GM18505 (cell line): ENCODE measurements around the gene CATSPERE.
A peak's percentile ranks its signal among the peaks of the same experiment; 100 is the strongest.
"Not testable (repeated sequence)": the region's sequence is repeated elsewhere in the genome, so short reads cannot be mapped to it uniquely, and the experiment has no call there.

Experiments used
- ATAC-seq: cut with Tn5 transposase; IDR thresholded peaks from one replicate; pipeline ENCODE4 v1.9.1; 2021; ENCODE audit not compliant: unreplicated experiment
- POLR2A ChIP-seq: IDR thresholded peaks from 4 replicates; pipeline ENCODE4 v1.6.1; 2011; ENCODE audit warnings: borderline replicate concordance; ENCODE audit not compliant: insufficient read depth, insufficient read length; ENCODE audit errors: extremely low read depth

Gene CATSPERE

DNA sequence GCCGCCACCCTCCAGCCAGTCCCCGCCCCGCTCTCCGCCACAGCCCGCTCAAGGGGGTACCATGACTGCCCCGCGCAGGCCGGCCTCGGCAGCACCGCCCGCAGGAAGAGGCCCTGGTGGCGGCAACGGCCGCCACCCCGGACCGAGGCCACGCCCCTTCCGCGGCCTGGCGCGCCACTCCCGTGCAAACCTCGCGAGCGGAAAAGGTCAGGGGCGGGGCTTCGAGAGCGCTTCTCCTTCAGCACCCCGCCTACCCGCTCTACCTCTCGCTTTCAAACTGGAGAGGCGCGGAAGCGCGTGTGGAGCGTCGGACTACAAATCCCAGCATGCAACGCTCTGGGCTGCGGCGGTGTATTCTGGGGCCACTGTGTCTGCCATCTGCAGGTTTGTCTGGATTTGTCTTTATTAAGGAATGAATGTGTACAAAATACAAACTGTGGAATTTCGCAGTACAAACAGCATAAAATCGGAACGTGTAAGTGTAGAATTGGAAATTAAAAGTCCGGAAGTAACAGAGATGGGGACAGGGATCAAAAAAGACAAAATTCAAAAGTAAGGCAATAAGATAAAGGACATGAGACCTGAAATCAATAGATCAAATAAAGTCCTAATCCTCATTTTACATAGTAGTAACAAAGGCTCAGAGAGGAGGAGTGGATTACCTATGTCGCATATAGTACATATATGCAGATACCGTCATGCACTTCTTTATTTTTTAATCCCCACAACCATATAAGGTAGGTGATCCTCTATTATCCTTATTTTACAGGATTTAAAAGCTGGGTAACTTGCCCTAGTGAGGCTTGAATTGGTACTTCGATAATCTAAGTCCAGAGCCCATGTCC, 8.9 kb upstream of the CATSPERE start:
- ATAC-seq, result peak; percentile 94
- peak; percentile 33 for TF ChIP-seq POLR2A

DNA sequence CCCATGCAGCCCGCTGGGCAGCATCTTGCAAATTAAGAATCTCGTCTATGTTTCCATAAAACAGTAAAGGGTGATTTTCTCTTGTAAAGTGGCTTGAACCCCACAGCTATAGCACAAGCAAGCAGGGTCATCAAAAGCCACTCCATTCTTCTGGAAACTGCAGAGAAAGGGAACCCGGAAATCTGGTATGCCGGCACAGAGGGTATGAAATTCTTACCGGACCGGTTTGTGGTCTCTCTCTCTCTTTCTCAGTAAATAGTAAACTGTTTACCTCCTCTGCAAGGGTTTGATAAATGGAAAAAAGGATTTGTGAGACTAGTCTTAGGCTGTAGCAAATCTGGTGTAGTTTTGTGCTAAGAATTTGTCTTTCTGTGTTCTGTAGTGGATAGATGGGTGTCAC, 6.7 kb upstream of the CATSPERE start:
- no peak for TF ChIP-seq POLR2A
- ATAC-seq, result no peak

DNA sequence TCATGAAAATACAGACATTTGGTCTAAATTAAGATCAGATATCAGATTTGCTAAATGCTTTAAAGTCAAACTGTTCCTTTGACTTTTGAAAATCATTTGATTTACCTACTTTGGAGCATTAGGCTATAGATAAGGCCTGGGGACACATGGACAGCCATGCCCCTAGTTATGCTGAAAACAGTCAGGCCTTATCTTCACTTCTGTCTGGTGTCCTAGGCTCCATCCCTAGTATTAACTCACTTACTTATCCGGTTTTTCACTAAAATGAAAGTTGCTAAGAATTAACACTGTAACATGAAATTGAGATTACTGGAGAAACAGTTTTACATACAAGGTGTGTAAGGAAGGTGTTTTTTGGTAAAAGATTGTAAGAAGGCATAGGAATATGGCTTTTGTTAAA, 4.5 kb upstream of the CATSPERE start:
- no peak for ATAC-seq
- TF ChIP-seq POLR2A, result no peak

DNA sequence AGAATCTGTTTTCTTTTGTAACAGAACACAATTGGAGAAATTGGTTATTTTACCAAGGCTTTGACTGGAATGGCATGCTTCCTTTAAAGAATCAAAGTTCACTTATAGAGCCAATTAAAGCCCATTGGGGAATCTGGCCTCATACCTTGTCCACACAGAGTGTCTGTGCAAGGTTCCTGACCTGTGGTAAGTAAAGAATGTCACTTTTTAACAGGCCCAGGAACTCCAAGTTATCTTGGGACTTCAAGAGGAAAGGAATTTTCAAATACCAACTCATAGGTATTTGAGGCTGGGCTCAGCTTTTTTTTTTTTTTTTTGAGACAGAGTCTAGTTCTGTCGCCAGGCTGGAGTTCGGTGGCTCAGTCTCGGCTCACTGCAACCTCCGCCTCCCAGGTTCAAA, 2.3 kb upstream of the CATSPERE start:
- no peak for TF ChIP-seq POLR2A
- no peak for ATAC-seq

DNA sequence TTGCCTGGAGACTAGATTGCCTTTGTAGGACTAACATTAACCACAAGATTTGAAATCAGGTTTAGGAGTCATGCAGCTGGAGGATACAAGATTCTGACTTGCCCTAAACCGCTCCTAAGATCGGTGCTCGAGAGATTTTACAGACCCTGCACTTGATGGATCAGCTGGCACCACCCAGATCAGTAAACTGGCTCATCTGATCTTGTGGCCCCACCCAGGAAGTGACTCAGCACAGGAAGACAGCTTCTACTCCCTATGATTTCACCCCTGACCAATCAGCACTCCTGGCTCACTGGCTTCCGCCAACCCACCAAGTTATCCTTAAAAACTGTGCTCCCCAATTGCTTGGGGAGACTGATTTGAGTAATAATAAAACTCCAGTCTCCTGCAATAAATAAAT, 876 bp upstream of the CATSPERE start:
- TF ChIP-seq POLR2A, result no peak
- ATAC-seq, result no peak

DNA sequence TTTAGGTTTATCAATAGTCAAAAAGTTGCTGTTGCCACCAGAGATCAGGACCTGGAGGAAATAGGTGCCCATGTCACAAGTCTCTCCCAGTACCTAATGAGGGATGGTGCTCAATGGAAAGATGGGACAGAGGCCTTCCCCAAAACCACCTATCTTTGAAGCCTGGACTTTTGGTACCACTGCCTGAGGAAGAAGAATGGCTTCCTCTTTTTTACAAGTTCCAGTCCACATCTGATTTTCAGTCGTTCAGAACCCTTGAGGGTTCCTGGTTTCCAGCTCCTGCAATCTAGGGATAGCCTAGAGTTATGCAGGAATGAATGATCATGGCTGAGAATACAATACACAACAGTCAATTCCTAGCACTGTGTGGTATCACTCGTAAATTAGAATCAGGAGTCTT, 5.7 kb downstream of the CATSPERE start:
- no peak for TF ChIP-seq POLR2A
- no peak for ATAC-seq

DNA sequence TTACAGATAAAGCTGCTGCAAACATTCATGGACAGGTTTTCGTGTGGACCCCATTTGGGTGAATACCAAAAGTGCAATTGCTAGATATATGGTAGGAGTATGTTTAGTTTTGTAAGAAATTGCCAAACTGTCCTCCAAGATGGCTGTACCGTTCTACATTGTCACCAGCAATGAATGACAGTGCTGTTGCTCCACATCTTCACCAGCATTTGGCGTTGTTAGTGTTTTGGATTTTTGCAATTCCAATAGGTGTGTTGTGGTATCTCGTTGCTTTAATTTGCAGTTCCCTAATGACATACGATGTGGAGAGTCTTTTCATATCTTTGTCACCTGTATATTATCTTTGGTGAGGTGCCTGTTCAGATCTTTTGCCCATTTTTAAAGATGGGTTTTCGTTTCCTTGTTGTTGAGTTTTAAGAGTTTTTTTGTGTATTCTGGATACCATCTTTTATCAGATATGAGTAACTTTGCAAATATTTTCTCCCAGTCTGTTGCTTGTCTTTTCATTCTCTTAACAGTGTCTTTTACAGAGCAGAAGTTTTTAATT, 12.1 kb downstream of the CATSPERE start:
- no peak for TF ChIP-seq POLR2A
- no peak for ATAC-seq

DNA sequence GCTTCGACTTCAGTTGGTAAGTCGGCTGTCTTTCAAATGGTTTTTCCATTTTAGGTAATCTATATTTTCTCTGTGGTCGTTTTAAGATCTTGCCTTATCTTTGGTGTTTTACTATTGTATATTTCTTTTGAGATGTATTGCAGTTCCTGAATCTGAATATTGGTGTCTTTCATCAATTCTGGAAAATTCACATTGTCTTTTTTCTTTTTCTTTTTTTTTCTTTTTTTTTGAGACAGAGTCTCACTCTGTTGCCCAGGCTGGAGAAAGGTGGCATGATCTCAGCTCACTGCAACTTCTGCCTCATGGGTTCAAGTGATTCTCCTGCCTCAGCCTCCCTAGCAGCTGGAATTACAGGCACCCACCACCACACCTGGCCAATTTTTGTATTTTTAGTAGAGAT, 23.9 kb downstream of the CATSPERE start:
- not testable (repeated sequence) for ATAC-seq

DNA sequence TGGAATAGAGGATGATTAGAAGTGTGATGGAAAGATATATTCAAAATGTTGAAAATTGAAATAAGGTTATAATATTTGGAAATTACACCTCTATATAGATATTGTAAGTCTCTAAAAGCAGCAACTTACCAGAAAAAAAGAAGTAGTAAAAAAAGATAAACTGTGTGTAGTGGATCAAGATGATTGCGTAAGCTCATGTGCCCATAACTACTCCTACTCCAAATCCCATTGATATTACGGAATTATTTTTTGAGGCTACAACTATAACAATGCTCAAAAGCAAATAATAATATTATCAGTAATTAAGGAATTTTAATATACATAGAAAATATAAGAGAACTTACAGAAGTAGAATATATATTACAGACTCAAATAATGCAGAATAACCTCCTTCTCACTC, 33.6 kb downstream of the CATSPERE start:
- no peak for ATAC-seq
- TF ChIP-seq POLR2A, result no peak

DNA sequence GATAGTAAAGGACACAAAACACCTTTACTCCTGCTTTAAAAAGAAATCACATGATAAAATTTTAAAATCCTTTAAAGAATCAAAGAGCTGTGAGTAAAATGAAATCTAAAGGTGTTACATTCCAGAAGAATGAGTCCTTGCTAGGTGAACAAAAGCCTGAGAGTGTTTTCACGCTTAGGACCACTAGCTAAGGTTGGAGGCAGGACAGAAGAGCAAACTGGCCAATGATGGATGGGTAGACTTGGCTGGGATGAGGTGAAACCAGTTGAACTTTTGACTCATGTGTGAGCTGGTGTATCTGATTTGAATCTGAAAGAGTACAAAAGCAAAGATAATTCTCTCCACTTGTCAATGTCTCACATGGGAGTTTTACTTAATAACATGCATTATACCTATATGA, 35.1 kb downstream of the CATSPERE start:
- no peak for ATAC-seq
- no peak for TF ChIP-seq POLR2A

DNA sequence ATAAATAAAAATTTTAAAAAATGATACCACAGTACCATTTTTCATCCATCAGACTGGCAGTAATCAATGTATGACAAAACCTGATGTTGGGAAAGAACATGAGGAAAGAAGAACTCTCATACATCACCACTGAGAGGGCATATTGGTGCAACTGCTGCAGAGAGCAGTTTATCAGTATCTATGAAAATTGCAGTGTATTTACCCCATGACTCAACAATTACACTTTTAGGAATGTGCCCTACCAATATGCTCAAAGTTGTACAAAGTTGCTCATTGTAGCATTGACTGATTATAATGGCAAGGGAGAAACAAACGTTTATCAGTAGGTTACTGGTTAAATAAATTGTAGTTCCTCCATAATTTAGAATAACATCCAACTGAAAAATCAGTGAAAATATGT, 36.7 kb downstream of the CATSPERE start:
- no peak for ATAC-seq
- no peak for TF ChIP-seq POLR2A

DNA sequence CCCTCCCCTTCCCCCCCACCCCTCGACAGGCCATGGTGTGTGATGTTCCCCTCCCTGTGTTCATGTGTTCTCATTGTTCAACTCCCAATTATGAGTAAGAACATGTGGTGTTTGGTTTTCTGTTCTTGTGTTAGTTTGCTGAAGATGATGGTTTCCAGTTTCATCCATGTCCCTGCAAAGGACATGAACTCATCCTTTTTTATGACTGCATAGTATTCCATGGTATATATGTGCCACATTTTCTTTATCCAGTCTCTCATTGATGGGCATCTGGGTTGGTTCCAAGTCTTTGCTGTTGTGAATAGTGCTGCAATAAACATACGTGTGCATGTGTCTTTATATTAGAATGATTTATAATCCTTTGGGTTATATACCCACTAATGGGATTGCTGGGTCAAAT, 38.4 kb downstream of the CATSPERE start:
- not testable (repeated sequence) for ATAC-seq

DNA sequence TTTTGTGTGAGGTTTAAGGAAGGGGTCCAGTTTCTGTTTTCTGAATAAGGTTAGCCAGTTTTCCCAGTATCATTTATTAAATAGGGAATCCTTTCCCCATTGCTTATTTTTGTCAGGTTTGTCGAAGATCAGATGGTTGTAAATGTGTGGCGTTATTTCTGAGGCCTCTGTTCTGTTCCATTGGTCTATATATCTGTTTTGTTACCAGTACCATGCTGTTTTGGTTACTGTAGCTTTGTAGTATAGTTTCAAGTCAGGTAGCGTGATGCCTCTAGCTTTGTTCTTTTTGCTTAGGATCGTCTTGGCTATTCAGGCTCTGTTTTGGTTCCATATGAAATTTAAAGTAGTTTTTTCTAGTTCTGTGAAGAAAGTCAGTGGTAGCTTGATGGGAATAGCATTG, 39.4 kb downstream of the CATSPERE start:
- not testable (repeated sequence) for ATAC-seq

DNA sequence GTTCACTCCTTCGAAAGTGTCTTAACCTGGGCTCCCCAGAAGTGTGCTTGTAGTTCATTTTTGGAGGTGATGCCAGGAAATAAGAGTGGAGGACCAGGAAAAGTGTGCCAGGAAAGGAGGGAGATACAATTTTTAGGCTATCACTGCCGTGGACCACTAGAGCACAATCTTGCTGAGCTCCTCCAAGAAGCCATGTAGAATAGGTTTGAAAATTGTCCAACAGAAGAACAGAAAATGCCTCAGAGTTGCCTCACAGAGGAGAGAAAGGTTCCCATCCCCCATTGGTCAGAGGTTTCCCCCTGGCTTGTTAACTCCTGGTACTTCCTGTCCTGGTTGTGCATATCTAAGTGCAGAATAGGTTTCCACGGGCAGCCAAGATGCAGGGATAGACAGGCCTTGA, 41.6 kb downstream of the CATSPERE start:
- ATAC-seq, result no peak

DNA sequence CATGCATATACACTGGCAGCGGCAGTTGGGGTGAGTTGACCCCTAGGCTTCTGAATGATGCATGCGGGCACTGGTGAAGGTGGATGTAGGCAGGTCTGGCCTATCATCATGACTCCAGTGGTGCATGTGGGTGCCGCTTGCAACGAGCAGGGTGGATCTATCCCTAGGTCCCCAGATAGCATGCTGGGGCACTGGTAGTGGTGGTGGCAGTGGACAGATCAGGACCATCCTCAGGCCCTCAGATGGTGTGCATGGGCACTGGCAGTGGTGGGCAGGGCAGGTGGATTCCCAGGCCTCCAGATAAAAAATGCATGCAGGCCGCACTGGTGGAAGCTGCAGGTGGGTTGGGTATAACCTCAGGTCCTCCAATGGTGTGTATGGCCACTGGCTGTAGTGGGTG, 52.4 kb downstream of the CATSPERE start:
- no peak for TF ChIP-seq POLR2A

More for the DNA sequence above, 41.6 kb downstream of the CATSPERE start:
- TF ChIP-seq POLR2A, result no peak

More for the DNA sequence above, 52.4 kb downstream of the CATSPERE start:
- no peak for ATAC-seq
